Stimulated activated naive CD8-positive, alpha-beta T cell treated with anti-CD3 and anti-CD28 coated beads, Interleukin-15, Interleukin-2, amounts not matched to agents 100 ng/mL and 50 ng/mL, for 24 hours (primary cell): ENCODE data around the gene DHX57.

Source experiments
- H3K27ac Mint-ChIP-seq: one replicate; pipeline ENCODE4 v1.8.0; 2021; ENCODE audit warnings: mild to moderate bottlenecking, mixed read lengths
- H3K27me3 Mint-ChIP-seq: one replicate; pipeline ENCODE4 v1.8.0; 2021; ENCODE audit warnings: mixed read lengths
- H3K36me3 Mint-ChIP-seq: one replicate; pipeline ENCODE4 v1.8.0; 2021; ENCODE audit warnings: low read depth, mixed read lengths
- H3K4me1 Mint-ChIP-seq: one replicate; pipeline ENCODE4 v1.8.0; 2021; ENCODE audit warnings: low read depth, mixed read lengths
- H3K4me3 Mint-ChIP-seq: one replicate; pipeline ENCODE4 v1.8.0; 2021; ENCODE audit warnings: mild to moderate bottlenecking, mixed read lengths
- H3K9me3 Mint-ChIP-seq: one replicate; pipeline ENCODE4 v1.8.0; 2021; ENCODE audit warnings: mixed read lengths

The DHX57 gene

DNA sequence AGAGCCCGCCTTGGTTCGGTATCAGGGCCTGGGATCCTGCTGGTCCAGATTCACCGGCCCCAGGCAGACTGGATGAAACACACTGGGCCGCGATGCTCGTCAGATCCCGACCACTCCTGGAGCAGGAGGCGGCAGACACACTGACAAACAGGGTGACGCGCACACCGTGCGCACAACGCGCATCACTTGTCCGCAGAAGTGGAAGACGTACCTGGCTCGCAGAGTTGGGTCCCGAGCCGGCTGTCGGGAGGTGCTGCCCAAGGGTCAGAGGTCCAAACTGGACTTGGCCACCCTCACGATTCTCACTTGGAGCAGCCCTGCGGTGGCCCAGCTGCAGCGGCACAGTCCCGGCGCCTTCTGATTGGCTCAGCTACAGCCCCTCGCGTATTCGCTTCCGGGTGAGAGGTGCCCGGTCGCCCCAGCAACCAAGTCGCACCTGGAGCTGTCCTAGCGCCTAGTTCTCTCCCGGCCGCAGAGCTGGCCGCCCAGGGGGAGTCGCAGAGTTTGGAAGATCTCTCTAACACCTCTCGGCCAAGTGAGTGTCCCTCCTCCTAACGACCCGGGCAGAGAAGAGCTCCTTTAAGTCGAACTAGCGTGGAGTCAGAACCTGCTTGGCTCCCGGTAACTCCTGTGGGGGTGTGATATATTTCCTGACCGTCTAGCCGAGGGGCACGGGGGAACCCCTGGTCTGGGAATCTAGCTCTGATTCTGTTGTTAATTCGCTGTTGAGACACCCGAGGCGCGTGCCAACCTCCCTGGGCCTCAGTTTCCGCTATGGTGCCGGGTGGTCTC, at the start of gene DHX57, which contains the start of gene MORN2:
TSS of gene DHX57 (minus strand) at position 359 of the 792 bp plus-strand sequence. CDS start 7,529 bp downstream, outside the sequence.
TSS of gene MORN2 (plus strand) at position 401 of the 792 bp plus-strand sequence.
- H3K4me1 Mint-ChIP-seq = peaks cover 17% of the 10 kb centered on the region
- H3K27me3 Mint-ChIP-seq = no peaks in the 10 kb centered on the region
- H3K36me3 Mint-ChIP-seq = peaks cover 19% of the 10 kb centered on the region
- H3K9me3 Mint-ChIP-seq = peaks cover 10% of the 10 kb centered on the region
- H3K27ac Mint-ChIP-seq = peak within 1 kb of the TSS; percentile 95
- H3K4me3 Mint-ChIP-seq = peak within 1 kb of the TSS; percentile 98

DNA sequence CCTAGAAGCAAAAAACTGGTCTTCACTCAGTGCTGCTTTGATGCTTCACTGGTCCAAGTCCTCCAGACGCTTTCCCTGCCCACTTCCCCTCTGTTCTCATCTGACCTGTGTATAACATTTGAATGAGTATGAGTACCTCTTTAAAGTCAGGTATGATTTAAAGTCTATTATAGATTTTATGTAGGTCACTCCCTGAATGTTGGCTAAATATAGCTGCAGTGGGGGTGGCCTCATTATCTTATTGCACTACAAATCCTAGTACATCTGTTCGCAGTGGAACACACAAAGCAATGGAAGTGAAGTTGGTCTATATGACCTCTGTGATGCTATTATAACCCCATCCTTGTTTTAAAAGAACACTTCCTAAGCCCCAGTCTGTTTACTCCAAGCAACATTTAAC, 47.2 kb upstream of the DHX57 start:
- Mint-ChIP-seq H3K27me3 (no peaks in the 10 kb centered on the region), H3K4me3 (no peak overlapping the region), H3K4me1 (no peaks in the 10 kb centered on the region), H3K36me3 (no peaks in the 10 kb centered on the region), H3K27ac (no peak overlapping the region), H3K9me3 (no peaks in the 10 kb centered on the region)

- Mint-ChIP-seq H3K4me3 (no peak overlapping the region), H3K27ac (no peak overlapping the region), H3K4me1 (no peaks in the 10 kb centered on the region), H3K36me3 (no peaks in the 10 kb centered on the region), H3K27me3 (no peaks in the 10 kb centered on the region), H3K9me3 (no peaks in the 10 kb centered on the region)
These were observed 46.7 kb upstream of the DHX57 start for GRCh38 chr2:38922389-38922788.

GRCh38 chr2:38912619-38913018, 36.9 kb upstream of the DHX57 start:
- H3K27ac Mint-ChIP-seq = no peak overlapping the region
- no peaks in the 10 kb centered on the region for H3K27me3 Mint-ChIP-seq
- peaks cover 14% of the 10 kb centered on the region for H3K4me1 Mint-ChIP-seq
- H3K4me3 Mint-ChIP-seq = no peak overlapping the region
- H3K9me3 Mint-ChIP-seq = no peaks in the 10 kb centered on the region
- no peaks in the 10 kb centered on the region for H3K36me3 Mint-ChIP-seq

DNA sequence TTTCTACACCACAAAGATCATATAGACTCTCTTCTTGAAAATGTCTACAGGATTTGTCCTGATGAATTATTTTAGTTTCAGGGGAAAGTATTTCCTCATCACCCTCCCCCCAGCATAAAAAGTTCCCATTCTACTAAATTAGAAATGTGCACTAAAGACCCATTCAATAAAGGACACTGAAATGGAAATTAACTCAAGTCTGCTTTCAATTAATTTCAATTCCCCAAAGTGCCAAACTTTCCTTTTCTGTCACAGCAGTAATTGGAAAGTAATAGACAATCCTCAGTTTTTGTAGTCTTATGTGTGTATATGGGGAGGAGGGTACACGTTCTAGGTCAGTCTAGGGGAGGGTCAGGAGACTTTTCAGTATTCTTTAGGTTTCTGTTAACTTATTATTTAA, 35.5 kb upstream of the DHX57 start:
- Mint-ChIP-seq H3K4me3 (no peak overlapping the region), H3K27me3 (no peaks in the 10 kb centered on the region), H3K27ac (no peak overlapping the region), H3K9me3 (no peaks in the 10 kb centered on the region), H3K36me3 (no peaks in the 10 kb centered on the region), H3K4me1 (peaks cover 16% of the 10 kb centered on the region)

GRCh38 chr2:38909872-38910271, 34.1 kb upstream of the DHX57 start:
- no peaks in the 10 kb centered on the region for H3K27me3 Mint-ChIP-seq
- no peaks in the 10 kb centered on the region for H3K9me3 Mint-ChIP-seq
- H3K4me1 Mint-ChIP-seq = peaks cover 16% of the 10 kb centered on the region
- no peak overlapping the region for H3K4me3 Mint-ChIP-seq
- H3K36me3 Mint-ChIP-seq = no peaks in the 10 kb centered on the region
- H3K27ac Mint-ChIP-seq = no peak overlapping the region

GRCh38 chr2:38907743-38908562, 32.2 kb upstream of the DHX57 start:
- H3K36me3 Mint-ChIP-seq = no peaks in the 10 kb centered on the region
- H3K4me1 Mint-ChIP-seq = peaks cover 16% of the 10 kb centered on the region
- H3K9me3 Mint-ChIP-seq = no peaks in the 10 kb centered on the region
- H3K27ac Mint-ChIP-seq = peak overlapping the region; percentile 47
- no peak overlapping the region for H3K4me3 Mint-ChIP-seq
- no peaks in the 10 kb centered on the region for H3K27me3 Mint-ChIP-seq

- Mint-ChIP-seq H3K36me3 (no peaks in the 10 kb centered on the region), H3K9me3 (no peaks in the 10 kb centered on the region), H3K4me1 (peaks cover 16% of the 10 kb centered on the region)
These were observed 31.5 kb upstream of the DHX57 start for GRCh38 chr2:38907242-38907641.

DNA sequence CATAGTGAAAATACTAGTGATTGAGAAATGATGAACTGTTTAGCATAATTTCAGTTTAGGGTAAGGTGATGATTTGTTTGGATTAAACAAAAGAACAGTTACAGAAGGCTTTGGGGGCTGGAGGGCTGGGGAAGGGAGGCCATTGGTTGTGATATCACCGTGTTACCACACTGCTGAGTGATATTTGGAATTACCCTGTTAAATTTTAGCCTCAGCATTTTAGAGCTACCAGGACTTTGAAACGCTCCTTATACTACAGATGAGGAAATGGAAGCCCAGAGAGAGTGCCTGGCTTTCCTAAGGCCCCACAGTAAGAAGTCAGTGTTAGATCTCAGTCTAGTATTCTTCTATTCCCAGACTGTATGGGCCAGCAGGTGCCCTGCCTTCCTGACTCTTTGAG, 29.5 kb upstream of the DHX57 start:
- no peak overlapping the region for H3K27ac Mint-ChIP-seq
- no peaks in the 10 kb centered on the region for H3K27me3 Mint-ChIP-seq
- H3K4me1 Mint-ChIP-seq = peaks cover 16% of the 10 kb centered on the region
- no peaks in the 10 kb centered on the region for H3K36me3 Mint-ChIP-seq
- H3K4me3 Mint-ChIP-seq = no peak overlapping the region
- no peaks in the 10 kb centered on the region for H3K9me3 Mint-ChIP-seq

More at GRCh38 chr2:38907242-38907641, 31.5 kb upstream of the DHX57 start:
- Mint-ChIP-seq H3K4me3 (no peak overlapping the region), H3K27ac (peak overlapping the region; percentile 47), H3K27me3 (no peaks in the 10 kb centered on the region)

- peaks cover 7% of the 10 kb centered on the region for H3K27me3 Mint-ChIP-seq
- H3K4me1 Mint-ChIP-seq = no peaks in the 10 kb centered on the region
- H3K27ac Mint-ChIP-seq = peak overlapping the region; percentile 32
- H3K36me3 Mint-ChIP-seq = no peaks in the 10 kb centered on the region
- no peak overlapping the region for H3K4me3 Mint-ChIP-seq
- H3K9me3 Mint-ChIP-seq = no peaks in the 10 kb centered on the region
These were observed 25.0 kb upstream of the DHX57 start for GRCh38 chr2:38900726-38901125.

DNA sequence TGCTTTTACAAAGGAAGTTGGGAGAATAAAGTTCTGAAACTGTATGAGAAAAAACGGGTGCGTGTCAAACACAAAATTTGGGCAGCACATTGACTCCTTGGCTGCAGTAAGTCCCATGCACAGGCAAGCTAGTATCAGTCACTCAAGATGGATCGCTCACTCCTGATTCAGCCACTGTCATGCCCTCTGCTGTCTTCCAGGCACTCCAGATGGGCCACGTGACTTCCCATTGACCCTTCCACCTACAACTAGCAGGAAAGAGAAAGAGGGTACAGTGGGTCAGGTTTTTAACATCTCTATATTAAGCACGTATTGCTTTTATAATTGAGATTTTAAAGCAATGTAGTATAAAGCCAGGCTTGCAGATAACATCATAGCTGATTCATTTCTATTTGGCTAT, 22.5 kb upstream of the DHX57 start:
- Mint-ChIP-seq H3K27ac (no peak overlapping the region), H3K9me3 (no peaks in the 10 kb centered on the region), H3K36me3 (no peaks in the 10 kb centered on the region)

DNA sequence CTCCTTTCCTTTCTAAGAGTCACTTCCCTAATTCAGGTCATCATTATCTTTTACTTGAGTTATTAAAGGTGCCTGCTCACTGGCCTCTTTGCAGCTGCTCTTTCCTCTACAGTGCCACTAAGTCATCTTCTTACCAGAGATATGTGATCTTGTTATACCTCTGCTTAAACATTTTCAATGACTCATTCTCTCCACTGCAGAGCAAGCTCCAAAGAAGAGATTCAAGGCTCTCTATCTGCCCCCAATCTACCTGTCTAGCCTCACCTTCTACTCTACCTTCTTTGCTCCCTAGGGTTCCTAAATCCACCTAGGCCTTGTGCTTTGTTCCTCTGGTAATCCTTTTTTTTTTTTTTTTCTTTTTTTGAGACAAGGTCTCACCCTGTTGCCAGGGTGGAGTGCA, 17.1 kb upstream of the DHX57 start:
- H3K4me3 Mint-ChIP-seq = no peak overlapping the region
- H3K4me1 Mint-ChIP-seq = peaks cover 5% of the 10 kb centered on the region
- H3K27ac Mint-ChIP-seq = peak overlapping the region; percentile 31
- H3K27me3 Mint-ChIP-seq = peaks cover 3% of the 10 kb centered on the region
- no peaks in the 10 kb centered on the region for H3K36me3 Mint-ChIP-seq
- no peaks in the 10 kb centered on the region for H3K9me3 Mint-ChIP-seq

More for the DNA sequence above, 22.5 kb upstream of the DHX57 start:
- no peak overlapping the region for H3K4me3 Mint-ChIP-seq
- H3K4me1 Mint-ChIP-seq = no peaks in the 10 kb centered on the region
- H3K27me3 Mint-ChIP-seq = peaks cover 7% of the 10 kb centered on the region

- H3K9me3 Mint-ChIP-seq = no peaks in the 10 kb centered on the region
These were observed 13.8 kb upstream of the DHX57 start, which contains the start of gene ARHGEF33 for GRCh38 chr2:38889575-38889974. Gene ARHGEF33, plus strand, starts transcription at chr2:38889875. Its CDS starts 29,573 bp downstream, at chr2:38919448.

DNA sequence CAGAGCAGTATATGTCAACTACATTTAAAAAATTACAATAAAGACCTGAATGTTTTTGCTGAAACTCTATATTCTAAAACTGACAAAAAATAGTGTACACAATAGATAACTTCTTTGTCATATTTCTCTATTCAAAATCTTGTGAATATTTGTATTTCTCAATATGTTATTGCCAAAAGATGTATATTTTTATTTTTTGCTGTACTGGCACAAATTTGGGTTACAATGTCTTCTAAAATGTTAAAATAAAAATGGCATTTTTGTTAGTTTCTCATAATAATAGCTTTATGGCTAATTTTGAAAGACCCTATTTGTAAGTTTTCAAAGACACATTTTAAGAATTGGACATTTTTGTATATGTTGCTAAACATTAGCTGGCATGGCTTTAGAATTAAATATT, 13.3 kb upstream of the DHX57 start:
- H3K27me3 Mint-ChIP-seq = no peaks in the 10 kb centered on the region
- no peaks in the 10 kb centered on the region for H3K36me3 Mint-ChIP-seq
- H3K4me3 Mint-ChIP-seq = no peak overlapping the region
- H3K4me1 Mint-ChIP-seq = peaks cover 5% of the 10 kb centered on the region
- no peak overlapping the region for H3K27ac Mint-ChIP-seq
- H3K9me3 Mint-ChIP-seq = no peaks in the 10 kb centered on the region

More at GRCh38 chr2:38889575-38889974, 13.8 kb upstream of the DHX57 start, which contains the start of gene ARHGEF33:
- H3K27me3 Mint-ChIP-seq = no peaks in the 10 kb centered on the region
- no peak within 1 kb of the TSS for H3K27ac Mint-ChIP-seq
- peaks cover 5% of the 10 kb centered on the region for H3K4me1 Mint-ChIP-seq
- H3K4me3 Mint-ChIP-seq = no peak within 1 kb of the TSS
- no peaks in the 10 kb centered on the region for H3K36me3 Mint-ChIP-seq
